AG10803 (cell line): ENCODE measurements around the gene RAB27A.
A peak's percentile ranks its signal among the peaks of the same experiment; 100 is the strongest.

ENCODE experiments used
- DNase-seq: peaks from one replicate; pipeline ENCODE4 v3.0.0; 2010; ENCODE audit warnings: low read depth
- H3K4me3 ChIP-seq: 2 replicates; pipeline ENCODE4 v1.5.1; 2011; ENCODE audit warnings: mild to moderate bottlenecking, low read length, control low read depth
- CTCF ChIP-seq: conservative IDR thresholded peaks from 2 replicates; pipeline ENCODE4 v1.5.1; 2011; ENCODE audit warnings: mild to moderate bottlenecking, low read length, control low read depth, inconsistent platforms

RAB27A gene

GRCh38 chr15:55197362-55197705 lies 92.3 kb downstream of the RAB27A start:
- H3K4me3 ChIP-seq, result peak overlapping the region; percentile 92
- DNase-seq, result no peak
- TF ChIP-seq CTCF, result no peak

DNA sequence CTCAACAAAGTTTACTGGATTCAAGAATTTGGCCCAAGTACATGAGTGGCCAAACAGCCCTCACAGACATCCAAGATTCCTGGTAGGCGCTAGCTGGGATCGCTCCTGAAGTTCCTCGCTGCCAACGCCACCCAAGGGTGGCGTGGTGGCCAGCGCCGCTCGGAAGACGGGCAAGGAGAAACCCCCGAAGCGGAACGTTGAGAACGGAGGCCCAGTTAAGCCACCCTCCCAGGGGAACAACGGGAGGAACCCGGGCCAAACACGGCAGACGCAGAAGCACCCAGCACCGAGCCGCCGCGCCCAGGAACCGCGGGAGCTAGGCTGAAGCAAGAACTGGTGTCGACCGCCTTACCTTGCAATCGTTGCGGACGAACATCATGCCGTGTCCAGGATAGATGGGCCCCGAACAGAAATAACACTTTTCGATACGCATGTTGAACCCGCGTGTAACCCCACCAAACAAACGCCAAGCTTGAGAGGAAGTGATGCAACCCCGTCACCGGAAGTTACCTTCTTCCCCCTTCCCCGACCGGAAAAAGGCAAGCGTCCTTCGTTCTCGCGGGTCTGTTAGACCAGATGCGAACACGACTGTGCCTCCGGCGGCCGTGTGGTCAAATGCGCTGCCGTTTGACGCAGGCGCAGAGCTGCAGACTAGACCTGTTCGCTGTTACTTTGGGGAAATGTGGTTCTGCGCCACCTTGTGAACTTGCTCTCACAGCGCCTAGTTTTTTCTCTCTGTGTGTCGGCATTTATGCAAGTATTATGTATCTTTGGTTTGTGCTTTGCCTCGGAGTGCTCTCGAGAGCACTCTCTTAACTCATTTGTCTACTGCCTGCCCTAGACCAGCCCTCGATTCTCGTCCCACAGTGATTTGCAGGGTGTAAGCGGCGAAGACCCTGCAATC lies 92.9 kb downstream of the RAB27A start, which contains the start of gene RSL24D1:
RSL24D1 (minus strand) TSS at position 484 of the 904 bp plus-strand sequence; CDS start at position 433, 51 bp downstream.
- peak within 1 kb of the TSS; percentile 92 for H3K4me3 ChIP-seq
- peak; percentile 98 for DNase-seq
- TF ChIP-seq CTCF, result peak; percentile 52

- DNase-seq, result no peak
These were observed 93.6 kb downstream of the RAB27A start for GRCh38 chr15:55195996-55196395.

DNA sequence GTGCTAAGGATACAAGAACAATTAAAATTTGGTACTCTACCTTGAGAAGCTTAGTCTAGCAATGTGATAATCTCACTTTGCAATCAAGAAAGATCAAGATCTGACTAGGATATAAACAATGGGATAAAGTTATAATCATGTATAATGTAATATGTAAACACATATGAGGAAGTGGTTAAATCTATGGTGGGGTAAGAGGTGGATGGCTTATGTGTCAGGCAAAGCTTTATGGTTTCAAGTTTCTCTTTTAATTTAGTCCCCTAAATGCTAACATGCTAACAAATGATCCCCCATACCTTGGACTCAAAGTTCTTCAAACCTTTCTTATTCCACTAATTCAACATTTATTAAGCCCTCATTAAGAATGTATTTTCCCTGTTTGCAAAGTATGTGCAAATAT lies 95.4 kb downstream of the RAB27A start:
- DNase-seq, result no peak
- no peak overlapping the region for H3K4me3 ChIP-seq
- no peak for TF ChIP-seq CTCF

More at GRCh38 chr15:55195996-55196395, 93.6 kb downstream of the RAB27A start:
- peak overlapping the region; percentile 92 for H3K4me3 ChIP-seq
- no peak for TF ChIP-seq CTCF

DNA sequence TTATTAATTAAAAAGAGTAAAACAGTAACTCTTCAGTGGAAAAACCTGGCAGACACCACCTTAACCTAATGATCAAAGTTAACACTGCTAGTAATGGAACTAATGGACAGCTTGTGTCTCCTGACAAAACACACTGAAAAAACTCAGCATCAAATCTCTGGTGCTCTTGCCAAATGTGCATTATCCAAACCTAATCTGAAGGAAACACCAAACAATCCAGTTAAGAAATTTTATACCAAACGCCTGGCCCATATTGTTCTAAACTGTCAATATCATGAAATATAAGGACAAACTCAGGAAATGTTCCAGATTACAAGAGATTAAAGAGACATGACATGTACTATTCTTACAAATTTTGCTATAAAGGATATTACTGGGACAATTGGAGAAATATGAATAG lies 103.3 kb downstream of the RAB27A start:
- DNase-seq, result no peak
- no peak for TF ChIP-seq CTCF
- H3K4me3 ChIP-seq, result no peak overlapping the region

DNA sequence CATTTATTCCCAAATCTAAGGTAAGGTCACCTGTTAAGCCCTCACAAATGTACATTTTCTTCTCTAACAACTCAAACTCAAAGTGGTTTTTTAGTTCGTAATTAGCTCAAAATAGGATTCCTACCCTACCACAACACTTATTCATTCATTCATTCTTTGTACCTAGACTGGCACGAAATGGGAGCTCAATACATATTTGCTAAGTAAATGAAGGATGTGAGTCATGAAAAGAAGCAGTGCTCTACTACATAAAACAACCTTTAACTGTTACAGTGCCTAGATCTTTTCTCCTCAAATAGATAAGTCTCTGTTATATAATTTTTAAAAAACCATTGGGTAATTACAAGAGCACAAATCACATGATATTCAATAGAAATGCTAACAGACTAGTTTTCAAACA lies 105.9 kb downstream of the RAB27A start:
- TF ChIP-seq CTCF, result no peak
- no peak overlapping the region for H3K4me3 ChIP-seq
- no peak for DNase-seq

- H3K4me3 ChIP-seq, result no peak overlapping the region
These were observed 110.5 kb downstream of the RAB27A start for GRCh38 chr15:55179141-55179540.

More at GRCh38 chr15:55179141-55179540, 110.5 kb downstream of the RAB27A start:
- no peak for DNase-seq
- TF ChIP-seq CTCF, result no peak
